Measurements from ENCODE around the gene HMGCL. TPM values are rescaled to one million over a fixed set of nuclear protein-coding genes. Genes with fewer than 3 reads are reported as not detected.

HMGCL gene
- total and polyA plus RNA-seq, 2 of the 13 experiments (the other 11 are each of a cell fraction or from before 2014, with no cell fraction given), result 21.3 to 41.4 TPM

DNA sequence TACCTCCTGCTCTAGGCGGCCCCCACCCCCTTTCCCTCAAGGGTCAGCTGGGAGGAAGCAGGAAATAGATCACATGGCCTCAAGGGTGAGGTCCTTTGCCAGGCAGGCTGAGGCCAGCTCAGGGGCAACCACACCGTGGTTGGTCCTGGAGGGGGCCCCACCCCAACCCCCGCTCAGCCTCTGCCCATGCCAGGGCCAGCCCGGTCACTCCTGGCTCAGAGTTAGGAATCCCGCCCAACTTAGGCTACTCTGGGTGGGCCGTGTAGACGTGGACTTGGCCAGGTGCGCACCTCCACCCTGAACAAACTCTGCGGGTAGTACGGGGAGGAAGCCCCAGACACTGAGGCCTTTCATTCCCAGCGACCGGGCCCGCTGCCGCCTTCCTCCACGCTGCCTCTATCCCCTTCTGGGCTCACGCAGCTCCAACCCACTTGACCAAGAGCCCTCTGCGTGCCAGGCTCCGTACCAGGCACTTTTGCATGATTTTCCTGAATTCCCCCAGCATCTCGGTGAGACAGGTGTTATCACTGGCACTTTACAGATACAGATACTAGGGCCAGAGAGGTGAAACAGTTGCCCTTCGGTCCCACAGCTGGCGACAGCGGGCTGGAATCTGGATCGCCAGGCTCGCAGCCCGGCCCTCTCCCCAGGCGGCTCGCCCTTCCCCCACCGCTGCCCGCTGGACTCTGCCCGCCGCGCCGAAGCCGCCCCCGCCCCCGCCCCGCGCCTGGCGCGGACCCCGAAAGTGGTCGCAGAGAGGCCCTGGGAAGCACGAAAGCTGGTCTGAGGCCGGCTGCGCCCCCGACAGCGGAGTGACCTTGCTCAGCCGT lies 25.4 kb downstream of the HMGCL start (continued):
- TF ChIP-seq, protein P1, sequence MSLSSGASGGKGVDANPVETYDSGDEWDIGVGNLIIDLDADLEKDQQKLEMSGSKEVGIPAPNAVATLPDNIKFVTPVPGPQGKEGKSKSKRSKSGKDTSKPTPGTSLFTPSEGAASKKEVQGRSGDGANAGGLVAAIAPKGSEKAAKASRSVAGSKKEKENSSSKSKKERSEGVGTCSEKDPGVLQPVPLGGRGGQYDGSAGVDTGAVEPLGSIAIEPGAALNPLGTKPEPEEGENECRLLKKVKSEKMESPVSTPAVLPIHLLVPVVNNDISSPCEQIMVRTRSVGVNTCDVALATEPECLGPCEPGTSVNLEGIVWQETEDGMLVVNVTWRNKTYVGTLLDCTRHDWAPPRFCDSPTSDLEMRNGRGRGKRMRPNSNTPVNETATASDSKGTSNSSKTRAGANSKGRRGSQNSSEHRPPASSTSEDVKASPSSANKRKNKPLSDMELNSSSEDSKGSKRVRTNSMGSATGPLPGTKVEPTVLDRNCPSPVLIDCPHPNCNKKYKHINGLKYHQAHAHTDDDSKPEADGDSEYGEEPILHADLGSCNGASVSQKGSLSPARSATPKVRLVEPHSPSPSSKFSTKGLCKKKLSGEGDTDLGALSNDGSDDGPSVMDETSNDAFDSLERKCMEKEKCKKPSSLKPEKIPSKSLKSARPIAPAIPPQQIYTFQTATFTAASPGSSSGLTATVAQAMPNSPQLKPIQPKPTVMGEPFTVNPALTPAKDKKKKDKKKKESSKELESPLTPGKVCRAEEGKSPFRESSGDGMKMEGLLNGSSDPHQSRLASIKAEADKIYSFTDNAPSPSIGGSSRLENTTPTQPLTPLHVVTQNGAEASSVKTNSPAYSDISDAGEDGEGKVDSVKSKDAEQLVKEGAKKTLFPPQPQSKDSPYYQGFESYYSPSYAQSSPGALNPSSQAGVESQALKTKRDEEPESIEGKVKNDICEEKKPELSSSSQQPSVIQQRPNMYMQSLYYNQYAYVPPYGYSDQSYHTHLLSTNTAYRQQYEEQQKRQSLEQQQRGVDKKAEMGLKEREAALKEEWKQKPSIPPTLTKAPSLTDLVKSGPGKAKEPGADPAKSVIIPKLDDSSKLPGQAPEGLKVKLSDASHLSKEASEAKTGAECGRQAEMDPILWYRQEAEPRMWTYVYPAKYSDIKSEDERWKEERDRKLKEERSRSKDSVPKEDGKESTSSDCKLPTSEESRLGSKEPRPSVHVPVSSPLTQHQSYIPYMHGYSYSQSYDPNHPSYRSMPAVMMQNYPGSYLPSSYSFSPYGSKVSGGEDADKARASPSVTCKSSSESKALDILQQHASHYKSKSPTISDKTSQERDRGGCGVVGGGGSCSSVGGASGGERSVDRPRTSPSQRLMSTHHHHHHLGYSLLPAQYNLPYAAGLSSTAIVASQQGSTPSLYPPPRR (CRISPR knock-in tag; IDR thresholded peaks at IDR 0.05; ENCODE audit: borderline replicate concordance), result peak; percentile 46
- TF ChIP-seq ZNF234 (CRISPR knock-in tag; conservative IDR thresholded peaks at IDR 0.05) (peak; percentile 70; the same call in 1 of the 2 replicates), ZFYVE20 (CRISPR knock-in tag; IDR thresholded peaks at IDR 0.05; ENCODE audit: borderline replicate concordance, low read depth) (no peak), KLF16 (CRISPR knock-in tag; IDR thresholded peaks at IDR 0.05) (no peak), KLF13 (CRISPR knock-in tag; IDR thresholded peaks at IDR 0.05) (no peak), ZNF333 (CRISPR knock-in tag; IDR thresholded peaks at IDR 0.05; ENCODE audit: borderline replicate concordance) (no peak), JUND (CRISPR knock-in tag; IDR thresholded peaks at IDR 0.05) (0 out of 2 replicates have a peak, but pooled peaks have one; percentile 30), ZMYM3 (CRISPR knock-in tag; IDR thresholded peaks at IDR 0.05) (peak; percentile 43), DNMT3B (CRISPR knock-in tag; conservative IDR thresholded peaks at IDR 0.05) (no peak), ZBTB38 (CRISPR knock-in tag; IDR thresholded peaks at IDR 0.05) (0 out of 2 replicates have a peak, but pooled peaks have one; percentile 36), ZNF263 (CRISPR knock-in tag; IDR thresholded peaks at IDR 0.05) (0 out of 2 replicates have a peak, but pooled peaks have one; percentile 16), SOX6 (IDR thresholded peaks at IDR 0.05) (no peak), SOX6 (CRISPR knock-in tag; IDR thresholded peaks at IDR 0.05) (no peak; the same call in 1 of the 2 replicates), SIN3A (IDR thresholded peaks at IDR 0.05; ENCODE audit: borderline replicate concordance, low read depth, low read length) (0 out of 2 replicates have a peak, but pooled peaks have one; percentile 36), ZBTB1 (CRISPR knock-in tag; IDR thresholded peaks at IDR 0.05; ENCODE audit: borderline replicate concordance) (no peak), KDM5A (IDR thresholded peaks at IDR 0.05; ENCODE audit: borderline replicate concordance, low read length) (no peak), ZNF230 (CRISPR knock-in tag; IDR thresholded peaks at IDR 0.05) (no peak), MEF2D (CRISPR knock-in tag; IDR thresholded peaks at IDR 0.05) (no peak), ZNF616 (CRISPR knock-in tag; IDR thresholded peaks at IDR 0.05; ENCODE audit: low read depth) (peak; percentile 71; the same call in 1 of the 2 replicates), ATM (IDR thresholded peaks at IDR 0.05; ENCODE audit: borderline replicate concordance) (no peak), SP4 (CRISPR knock-in tag; IDR thresholded peaks at IDR 0.05) (no peak), SRSF1 (optimal IDR thresholded peaks at IDR 0.05; ENCODE audit: low read depth, low read length) (no peak), KAT8 (CRISPR knock-in tag; IDR thresholded peaks at IDR 0.05) (no peak), ZNF788 (CRISPR knock-in tag; IDR thresholded peaks at IDR 0.05; ENCODE audit: borderline replicate concordance) (no peak), JARID2 (CRISPR knock-in tag; IDR thresholded peaks at IDR 0.05; ENCODE audit: insufficient replicate concordance) (no peak)
- TF ChIP-seq, protein P2, sequence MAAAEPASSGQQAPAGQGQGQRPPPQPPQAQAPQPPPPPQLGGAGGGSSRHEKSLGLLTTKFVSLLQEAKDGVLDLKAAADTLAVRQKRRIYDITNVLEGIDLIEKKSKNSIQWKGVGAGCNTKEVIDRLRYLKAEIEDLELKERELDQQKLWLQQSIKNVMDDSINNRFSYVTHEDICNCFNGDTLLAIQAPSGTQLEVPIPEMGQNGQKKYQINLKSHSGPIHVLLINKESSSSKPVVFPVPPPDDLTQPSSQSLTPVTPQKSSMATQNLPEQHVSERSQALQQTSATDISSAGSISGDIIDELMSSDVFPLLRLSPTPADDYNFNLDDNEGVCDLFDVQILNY (CRISPR knock-in tag; conservative IDR thresholded peaks at IDR 0.05), result no peak
